ENCODE results near the gene RPL27.

DNA sequence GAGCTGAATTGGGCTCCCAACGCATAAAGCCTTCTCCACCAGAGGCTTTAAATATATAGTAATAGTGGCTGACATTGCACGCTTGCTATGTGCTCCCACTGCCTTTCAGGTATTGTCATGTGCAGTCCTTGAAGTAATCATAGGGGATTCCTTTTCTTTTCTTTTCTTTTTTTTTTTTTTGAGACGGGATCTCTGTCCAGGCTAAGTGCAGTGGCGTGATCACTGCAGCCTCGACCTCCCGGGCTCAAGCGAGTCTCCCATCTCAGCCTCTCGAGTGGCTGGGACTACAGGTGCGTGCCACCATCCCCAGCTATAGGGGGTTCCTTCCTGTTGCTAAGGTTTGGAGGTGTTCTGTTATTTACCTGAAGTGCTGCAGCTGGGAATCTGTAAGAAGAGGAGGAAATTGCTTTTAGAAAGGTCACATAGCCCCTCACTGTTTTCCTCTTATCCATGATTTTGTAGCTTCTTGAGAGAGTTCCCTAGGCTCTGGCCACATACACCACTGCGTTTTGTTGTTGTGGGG lies 845 bp downstream of the RPL27 start:
- TF ChIP-seq, protein P1, sequence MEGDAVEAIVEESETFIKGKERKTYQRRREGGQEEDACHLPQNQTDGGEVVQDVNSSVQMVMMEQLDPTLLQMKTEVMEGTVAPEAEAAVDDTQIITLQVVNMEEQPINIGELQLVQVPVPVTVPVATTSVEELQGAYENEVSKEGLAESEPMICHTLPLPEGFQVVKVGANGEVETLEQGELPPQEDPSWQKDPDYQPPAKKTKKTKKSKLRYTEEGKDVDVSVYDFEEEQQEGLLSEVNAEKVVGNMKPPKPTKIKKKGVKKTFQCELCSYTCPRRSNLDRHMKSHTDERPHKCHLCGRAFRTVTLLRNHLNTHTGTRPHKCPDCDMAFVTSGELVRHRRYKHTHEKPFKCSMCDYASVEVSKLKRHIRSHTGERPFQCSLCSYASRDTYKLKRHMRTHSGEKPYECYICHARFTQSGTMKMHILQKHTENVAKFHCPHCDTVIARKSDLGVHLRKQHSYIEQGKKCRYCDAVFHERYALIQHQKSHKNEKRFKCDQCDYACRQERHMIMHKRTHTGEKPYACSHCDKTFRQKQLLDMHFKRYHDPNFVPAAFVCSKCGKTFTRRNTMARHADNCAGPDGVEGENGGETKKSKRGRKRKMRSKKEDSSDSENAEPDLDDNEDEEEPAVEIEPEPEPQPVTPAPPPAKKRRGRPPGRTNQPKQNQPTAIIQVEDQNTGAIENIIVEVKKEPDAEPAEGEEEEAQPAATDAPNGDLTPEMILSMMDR (CRISPR knock-in tag; IDR thresholded peaks at IDR 0.05): no peak
- no peak for TF ChIP-seq GTF3A (CRISPR knock-in tag; conservative IDR thresholded peaks at IDR 0.05)
- TF ChIP-seq ATF3 (CRISPR knock-in tag; IDR thresholded peaks at IDR 0.05): no peak
- TF ChIP-seq, protein P2, sequence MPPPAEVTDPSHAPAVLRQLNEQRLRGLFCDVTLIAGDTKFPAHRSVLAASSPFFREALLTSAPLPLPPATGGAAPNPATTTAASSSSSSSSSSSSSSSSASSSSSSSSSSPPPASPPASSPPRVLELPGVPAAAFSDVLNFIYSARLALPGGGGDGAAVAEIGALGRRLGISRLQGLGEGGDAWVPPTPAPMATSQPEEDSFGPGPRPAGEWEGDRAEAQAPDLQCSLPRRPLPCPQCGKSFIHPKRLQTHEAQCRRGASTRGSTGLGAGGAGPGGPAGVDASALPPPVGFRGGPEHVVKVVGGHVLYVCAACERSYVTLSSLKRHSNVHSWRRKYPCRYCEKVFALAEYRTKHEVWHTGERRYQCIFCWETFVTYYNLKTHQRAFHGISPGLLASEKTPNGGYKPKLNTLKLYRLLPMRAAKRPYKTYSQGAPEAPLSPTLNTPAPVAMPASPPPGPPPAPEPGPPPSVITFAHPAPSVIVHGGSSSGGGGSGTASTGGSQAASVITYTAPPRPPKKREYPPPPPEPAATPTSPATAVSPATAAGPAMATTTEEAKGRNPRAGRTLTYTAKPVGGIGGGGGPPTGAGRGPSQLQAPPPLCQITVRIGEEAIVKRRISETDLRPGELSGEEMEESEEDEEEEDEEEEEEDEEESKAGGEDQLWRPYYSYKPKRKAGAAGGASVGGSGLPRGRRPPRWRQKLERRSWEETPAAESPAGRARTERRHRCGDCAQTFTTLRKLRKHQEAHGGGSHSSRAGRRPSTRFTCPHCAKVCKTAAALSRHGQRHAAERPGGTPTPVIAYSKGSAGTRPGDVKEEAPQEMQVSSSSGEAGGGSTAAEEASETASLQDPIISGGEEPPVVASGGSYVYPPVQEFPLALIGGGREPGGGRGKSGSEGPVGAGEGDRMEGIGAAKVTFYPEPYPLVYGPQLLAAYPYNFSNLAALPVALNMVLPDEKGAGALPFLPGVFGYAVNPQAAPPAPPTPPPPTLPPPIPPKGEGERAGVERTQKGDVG (CRISPR knock-in tag; IDR thresholded peaks at IDR 0.05; ENCODE audit: borderline replicate concordance): no peak
- no peak for TF ChIP-seq ATF1 (CRISPR knock-in tag; IDR thresholded peaks at IDR 0.05)
- TF ChIP-seq, protein P3, sequence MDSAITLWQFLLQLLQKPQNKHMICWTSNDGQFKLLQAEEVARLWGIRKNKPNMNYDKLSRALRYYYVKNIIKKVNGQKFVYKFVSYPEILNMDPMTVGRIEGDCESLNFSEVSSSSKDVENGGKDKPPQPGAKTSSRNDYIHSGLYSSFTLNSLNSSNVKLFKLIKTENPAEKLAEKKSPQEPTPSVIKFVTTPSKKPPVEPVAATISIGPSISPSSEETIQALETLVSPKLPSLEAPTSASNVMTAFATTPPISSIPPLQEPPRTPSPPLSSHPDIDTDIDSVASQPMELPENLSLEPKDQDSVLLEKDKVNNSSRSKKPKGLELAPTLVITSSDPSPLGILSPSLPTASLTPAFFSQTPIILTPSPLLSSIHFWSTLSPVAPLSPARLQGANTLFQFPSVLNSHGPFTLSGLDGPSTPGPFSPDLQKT (CRISPR knock-in tag; IDR thresholded peaks at IDR 0.05; ENCODE audit: borderline replicate concordance): no peak
- TF ChIP-seq CBX2 (IDR thresholded peaks at IDR 0.05; ENCODE audit: low read depth, low read length): no peak
- no peak for TF ChIP-seq CBX2 (CRISPR knock-in tag; IDR thresholded peaks at IDR 0.05; ENCODE audit: low read depth)
- no peak for TF ChIP-seq ZBTB7A (CRISPR knock-in tag; IDR thresholded peaks at IDR 0.05)
- TF ChIP-seq ZZZ3 (CRISPR knock-in tag; IDR thresholded peaks at IDR 0.05; ENCODE audit: borderline replicate concordance): no peak
- no peak for TF ChIP-seq FOXP1 (IDR thresholded peaks at IDR 0.05)
- no peak for TF ChIP-seq FOXP1 (CRISPR knock-in tag; IDR thresholded peaks at IDR 0.05)

All from HepG2 (cell line).